Right lobe of liver (tissue), 4 donors: ENCODE measurements around the gene MYO5B.

Experiments
- CTCF ChIP-seq, 4 donors: fragments of 200-600 bp in 3 of 4; fragments of 450-650 bp in 1 of 4; IDR thresholded peaks; one replicate each; pipeline versions ENCODE4 v1.5.1 to v1.8.0; 2016 to 2022; ENCODE audit warnings: antibody characterized with exemption in 4 of 4, mild to moderate bottlenecking in 2 of 4
- POLR2A ChIP-seq: fragments of 450-650 bp; IDR thresholded peaks from one replicate; pipeline ENCODE4 v1.6.1; 2017; ENCODE audit warnings: antibody characterized with exemption, mild to moderate bottlenecking
- donor health status: DM: no; HTN: no; CAD: no.
- donor health status: DM: no; HTN: no; CAD: no.
- donor health status: DM: no; HTN: yes; CAD: no.

GRCh38 chr18:49846718-49847470, 348.1 kb downstream of the MYO5B start:
- no peak for TF ChIP-seq CTCF (IDR thresholded peaks at IDR 0.05)
- no peak for TF ChIP-seq POLR2A
